Natural killer cell (primary cell): ENCODE measurements around the gene SCO1. TPM values are rescaled to one million over a fixed set of nuclear protein-coding genes. Genes with fewer than 3 reads are reported as not detected.
"Not testable (repeated sequence)": the region's sequence is repeated elsewhere in the genome, so short reads cannot be mapped to it uniquely, and the experiment has no call there.

ENCODE experiments used
- ATAC-seq, 3 donors: fragments of 150-1000 bp in 2 of 3; fragments of 200-7000 bp in 1 of 3; cut with Tn5 transposase; 1 replicate in 1 of 3; 2 replicates in 2 of 3; pipeline ENCODE4 v1.10.0; 2021; ENCODE audit warnings: mild to moderate bottlenecking in 2 of 3, moderate library complexity in 2 of 3
- DNase-seq, 2 donors: peaks; one replicate each; pipeline versions ENCODE4 v3.0.0 to v3.0.0-alpha.2; 2013 to 2021; ENCODE audit warnings: mixed read lengths in 1 of 2
- H3K27ac ChIP-seq: one replicate; pipeline ENCODE4 v1.5.1; 2013; ENCODE audit warnings: mild to moderate bottlenecking, low read length
- H3K27me3 ChIP-seq: one replicate; pipeline ENCODE4 v1.6.1; 2013; ENCODE audit warnings: low read length; ENCODE audit not compliant: control insufficient read depth, insufficient read depth
- H3K36me3 ChIP-seq: one replicate; pipeline ENCODE4 v1.6.1; 2013; ENCODE audit warnings: low read length; ENCODE audit not compliant: control insufficient read depth, insufficient read depth
- H3K4me1 ChIP-seq: one replicate; pipeline ENCODE4 v1.6.1; 2013; ENCODE audit warnings: low read length; ENCODE audit not compliant: control insufficient read depth, insufficient read depth
- H3K4me3 ChIP-seq: one replicate; pipeline ENCODE4 v1.5.1; 2013; ENCODE audit warnings: low read length
- H3K9me3 ChIP-seq: one replicate; pipeline ENCODE4 v1.6.1; 2013; ENCODE audit warnings: low read length; ENCODE audit not compliant: control insufficient read depth, insufficient read depth
- H3K27ac Mint-ChIP-seq, 2 donors: one replicate each; pipeline ENCODE4 v1.8.0; 2022; ENCODE audit warnings: mild to moderate bottlenecking in 2 of 2, mixed read lengths in 2 of 2, moderate library complexity in 1 of 2
- H3K27me3 Mint-ChIP-seq, 2 donors: one replicate each; pipeline ENCODE4 v1.8.0; 2022; ENCODE audit warnings: low read depth in 2 of 2, mixed read lengths in 2 of 2
- H3K36me3 Mint-ChIP-seq: one replicate; pipeline ENCODE4 v1.8.0; 2022; ENCODE audit warnings: mixed read lengths
- H3K4me1 Mint-ChIP-seq, 2 donors: one replicate each; pipeline ENCODE4 v1.8.0; 2022; ENCODE audit warnings: mixed read lengths in 2 of 2
- H3K4me3 Mint-ChIP-seq: one replicate; pipeline ENCODE4 v1.8.0; 2022; ENCODE audit warnings: mild to moderate bottlenecking, moderate library complexity, mixed read lengths
- H3K9me3 Mint-ChIP-seq, 2 donors: one replicate each; pipeline ENCODE4 v1.8.0; 2022; ENCODE audit warnings: mixed read lengths in 2 of 2
- CTCF ChIP-seq: fragments of 200-600 bp; IDR thresholded peaks from one replicate; pipeline ENCODE4 v1.8.0; 2022; ENCODE audit warnings: antibody characterized with exemption
- WGBS: methylation state at CpG from one replicate; pipeline ENCODE4 v1.1.7; 2013; ENCODE audit warnings: missing lambda C conversion rate; ENCODE audit not compliant: insufficient coverage; 5-methylcytosine and 5-hydroxymethylcytosine counted together
- intact Hi-C: fragments of 100-400 bp; cut with micrococcal nuclease; formaldehyde crosslinking; loops from one replicate; pipeline ENCODE4 v1.14.2; 2022
- total RNA-seq, 4 donors: library from RNA; stranded (reverse); fragments of 120-200 nt in 1 of 4; gene quantifications; one replicate each; pipeline versions ENCODE4 v1.2.3 to v1.2.4, GENCODE V29; 2013 to 2022

SCO1 gene
- total RNA-seq, 3 donors from 2014 or later (not counting 1 experiment from before 2014, with no cell fraction given), result 13.4 to 22.9 (median 18.8) TPM

GRCh38 chr17:10702574-10702973 lies 5.2 kb upstream of the SCO1 start:
- intact Hi-C loops, result no loop called here
- DNase-seq, result no peak
- H3K27ac ChIP-seq, result no peak overlapping the region

GRCh38 chr17:10699856-10700255 lies 2.5 kb upstream of the SCO1 start:
- Mint-ChIP-seq H3K27ac (peak overlapping the region; percentile 63 to 71), H3K27me3 (no peaks in the 10 kb centered on the region), H3K4me3 (peak overlapping the region; percentile 70), H3K36me3 (no peaks in the 10 kb centered on the region), H3K9me3 (no peaks in the 10 kb centered on the region), H3K4me1 (peaks cover 41 to 45% of the 10 kb centered on the region in 2 donors)
- H3K27ac ChIP-seq, result peak overlapping the region; percentile 22
- intact Hi-C loops, result no loop called here
- no peak overlapping the region for H3K4me3 ChIP-seq
- peak in 1 of 2 donors; percentile 66 for DNase-seq
- H3K36me3 ChIP-seq, result peaks cover 8% of the 10 kb centered on the region
- no peaks in the 10 kb centered on the region for H3K27me3 ChIP-seq
- H3K9me3 ChIP-seq, result no peaks in the 10 kb centered on the region
- ATAC-seq, result no peak
- WGBS, result 0% methylated on average over 1 of the region's 1 CpG
- no peak for TF ChIP-seq CTCF
- H3K4me1 ChIP-seq, result peaks cover 24% of the 10 kb centered on the region

More at GRCh38 chr17:10702574-10702973, 5.2 kb upstream of the SCO1 start:
- Mint-ChIP-seq H3K27me3 (no peaks in the 10 kb centered on the region), H3K27ac (no peak overlapping the region), H3K36me3 (peaks cover 5% of the 10 kb centered on the region), H3K9me3 (no peaks in the 10 kb centered on the region), H3K4me3 (no peak overlapping the region), H3K4me1 (peaks cover 36 to 37% of the 10 kb centered on the region in 2 donors)
- Histone ChIP-seq H3K27me3 (no peaks in the 10 kb centered on the region), H3K9me3 (no peaks in the 10 kb centered on the region), H3K4me3 (no peak overlapping the region), H3K4me1 (peaks cover 13% of the 10 kb centered on the region), H3K36me3 (peaks cover 30% of the 10 kb centered on the region)
- no peak for ATAC-seq
- WGBS, result 36% methylated on average over 2 of the region's 2 CpGs
- TF ChIP-seq CTCF, result no peak

- H3K27ac Mint-ChIP-seq, result peak overlapping the region; percentile 93
- Histone ChIP-seq H3K27me3 (no peaks in the 10 kb centered on the region), H3K4me3 (peak overlapping the region; percentile 81), H3K27ac (peak overlapping the region; percentile 83), H3K4me1 (peaks cover 24% of the 10 kb centered on the region), H3K9me3 (no peaks in the 10 kb centered on the region), H3K36me3 (peaks cover 16% of the 10 kb centered on the region)
- 10% methylated on average over 11 of the region's 18 CpGs for WGBS
- peaks cover 8% of the 10 kb centered on the region for H3K36me3 Mint-ChIP-seq
- intact Hi-C loops, result no loop called here
- ATAC-seq, result no peak
- no peak for TF ChIP-seq CTCF
- peak overlapping the region; percentile 98 for H3K4me3 Mint-ChIP-seq
- H3K9me3 Mint-ChIP-seq, result no peaks in the 10 kb centered on the region
- peak in 1 of 2 donors; percentile 25 for DNase-seq
- H3K4me1 Mint-ChIP-seq, result peaks cover 45 to 47% of the 10 kb centered on the region in 2 donors
- no peaks in the 10 kb centered on the region for H3K27me3 Mint-ChIP-seq
Measured at GRCh38 chr17:10698096-10698818, 924 bp upstream of the SCO1 start.

GRCh38 chr17:10695875-10696407 lies 1.4 kb downstream of the SCO1 start:
- H3K36me3 Mint-ChIP-seq, H3K9me3 Mint-ChIP-seq, ATAC-seq, intact Hi-C loops, H3K27me3 ChIP-seq, H3K27me3 Mint-ChIP-seq, DNase-seq, H3K9me3 ChIP-seq, H3K27ac ChIP-seq, H3K4me3 ChIP-seq: not testable (repeated sequence)
- WGBS, result 91% methylated on average over 17 of the region's 17 CpGs
- Mint-ChIP-seq H3K4me1 (peaks cover 45 to 48% of the 10 kb centered on the region in 2 donors), H3K27ac (peak overlapping the region in 1 of 2 donors; percentile 93), H3K4me3 (peak overlapping the region; percentile 98)
- Histone ChIP-seq H3K4me1 (peaks cover 24% of the 10 kb centered on the region), H3K36me3 (peaks cover 35% of the 10 kb centered on the region)
